ENCODE results near the gene KCTD13.
A peak's percentile ranks its signal among the peaks of the same experiment; 100 is the strongest.
"Not testable (repeated sequence)": the region's sequence is repeated elsewhere in the genome, so short reads cannot be mapped to it uniquely, and the experiment has no call there.

KCTD13 gene, protein sequence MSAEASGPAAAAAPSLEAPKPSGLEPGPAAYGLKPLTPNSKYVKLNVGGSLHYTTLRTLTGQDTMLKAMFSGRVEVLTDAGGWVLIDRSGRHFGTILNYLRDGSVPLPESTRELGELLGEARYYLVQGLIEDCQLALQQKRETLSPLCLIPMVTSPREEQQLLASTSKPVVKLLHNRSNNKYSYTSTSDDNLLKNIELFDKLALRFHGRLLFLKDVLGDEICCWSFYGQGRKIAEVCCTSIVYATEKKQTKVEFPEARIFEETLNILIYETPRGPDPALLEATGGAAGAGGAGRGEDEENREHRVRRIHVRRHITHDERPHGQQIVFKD

DNA sequence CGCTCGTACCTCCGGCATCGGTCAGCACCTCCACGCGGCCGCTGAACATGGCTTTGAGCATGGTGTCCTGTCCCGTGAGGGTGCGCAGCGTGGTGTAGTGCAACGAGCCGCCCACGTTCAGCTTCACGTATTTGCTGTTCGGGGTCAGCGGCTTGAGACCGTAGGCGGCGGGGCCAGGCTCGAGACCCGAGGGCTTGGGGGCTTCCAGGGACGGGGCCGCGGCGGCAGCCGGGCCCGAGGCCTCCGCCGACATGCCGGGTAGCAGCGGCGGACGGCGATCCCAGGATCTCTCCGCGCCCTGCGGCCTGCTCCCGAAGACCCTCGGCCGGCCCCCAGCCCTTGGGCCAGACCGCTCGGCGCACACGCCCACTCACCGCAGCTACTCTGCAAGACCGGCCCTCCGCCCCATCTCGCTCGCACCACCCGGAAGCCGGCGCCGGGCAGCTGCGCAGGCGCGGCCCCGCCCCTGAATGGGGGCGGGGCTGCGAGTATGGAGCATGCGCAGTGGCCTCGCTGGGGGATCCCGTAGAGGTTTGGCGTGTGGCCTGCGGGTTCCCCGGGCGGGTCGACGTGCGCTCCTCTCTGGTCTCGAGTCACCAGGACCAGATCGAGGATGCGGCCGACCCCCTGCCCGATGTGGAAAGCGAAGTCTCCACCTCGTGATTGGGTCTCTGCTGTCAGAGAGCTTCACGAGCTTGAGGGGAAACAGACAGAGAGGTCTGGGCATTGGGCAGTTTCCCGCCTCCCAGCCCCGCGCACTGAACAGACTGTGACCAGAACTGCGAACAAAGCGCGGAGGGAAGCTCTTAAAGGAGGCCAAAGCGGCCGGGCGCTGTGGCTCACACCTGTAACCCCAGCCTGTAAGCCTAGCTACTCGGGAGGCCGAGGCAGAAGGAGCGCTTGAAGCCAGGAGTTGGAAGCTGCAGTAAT, at the start of gene KCTD13:
Gene KCTD13 (minus strand): TSS at position 446 of the 930 bp plus-strand sequence. CDS start 193 bp downstream, at position 253.
- peak; percentile 75 for DNase-seq (ENCODE audit: low read depth)

DNA sequence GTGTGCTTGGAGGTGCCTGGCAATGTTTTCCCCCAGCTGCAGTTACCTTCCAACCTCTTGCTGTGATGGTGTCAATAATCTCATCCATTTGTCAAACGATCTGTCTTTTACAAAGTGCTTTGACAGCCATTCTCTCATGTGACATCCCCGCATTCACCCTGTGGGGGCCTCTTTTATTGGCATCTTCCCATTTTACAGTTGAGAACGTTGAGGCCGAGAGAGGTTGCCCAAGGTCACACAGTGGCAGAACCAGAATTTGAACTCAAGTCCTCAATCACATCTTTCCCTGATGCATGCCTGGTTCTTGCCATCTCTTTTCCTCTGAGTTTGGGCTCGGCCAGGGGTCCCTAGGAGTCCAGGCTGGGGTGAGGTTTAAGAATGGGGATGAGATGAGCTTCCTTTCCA, 49.1 kb upstream of the KCTD13 start:
- DNase-seq (ENCODE audit: low read depth), result no peak

DNA sequence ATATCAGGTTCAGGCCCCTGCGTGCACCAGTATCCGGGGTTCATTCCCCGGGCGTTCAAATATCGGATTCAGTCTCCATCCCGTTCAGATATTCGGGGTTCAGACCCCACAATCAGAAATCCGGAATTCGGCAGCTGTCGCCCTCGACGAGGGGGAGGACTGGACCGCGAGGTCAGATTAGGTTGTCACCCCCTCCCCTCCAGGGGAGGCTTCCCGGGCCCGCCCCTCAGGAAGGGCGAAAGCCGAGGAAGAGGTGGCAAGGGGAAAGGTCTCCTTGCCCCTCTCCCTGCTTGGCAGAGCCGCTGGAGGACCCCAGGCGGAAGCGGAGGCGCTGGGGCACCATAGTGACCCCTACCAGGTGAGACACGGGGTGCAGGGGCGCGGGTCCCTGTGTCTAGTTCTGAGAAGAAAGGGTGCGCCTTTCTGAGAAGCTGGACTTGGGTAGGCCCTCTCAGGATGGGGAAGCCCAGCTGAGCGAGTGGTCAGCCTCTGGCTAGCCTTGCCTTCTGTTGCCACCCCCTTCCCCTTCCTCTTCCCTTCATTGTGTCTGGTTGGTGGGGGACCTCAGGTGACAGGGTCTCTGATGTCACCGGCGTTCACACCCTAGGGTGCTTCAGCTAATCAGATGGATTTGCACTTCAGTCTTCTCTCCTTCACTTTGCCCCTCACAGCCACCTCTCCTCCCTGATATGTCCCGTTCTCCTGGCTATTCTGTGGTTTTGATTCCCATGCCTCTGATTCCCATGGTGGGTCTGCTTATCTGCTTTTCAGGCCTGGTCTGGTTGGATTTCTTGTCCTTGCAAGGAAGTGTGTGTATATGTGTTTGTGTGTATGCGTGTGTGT, 48.5 kb upstream of the KCTD13 start:
- no peak for DNase-seq (ENCODE audit: low read depth)

DNA sequence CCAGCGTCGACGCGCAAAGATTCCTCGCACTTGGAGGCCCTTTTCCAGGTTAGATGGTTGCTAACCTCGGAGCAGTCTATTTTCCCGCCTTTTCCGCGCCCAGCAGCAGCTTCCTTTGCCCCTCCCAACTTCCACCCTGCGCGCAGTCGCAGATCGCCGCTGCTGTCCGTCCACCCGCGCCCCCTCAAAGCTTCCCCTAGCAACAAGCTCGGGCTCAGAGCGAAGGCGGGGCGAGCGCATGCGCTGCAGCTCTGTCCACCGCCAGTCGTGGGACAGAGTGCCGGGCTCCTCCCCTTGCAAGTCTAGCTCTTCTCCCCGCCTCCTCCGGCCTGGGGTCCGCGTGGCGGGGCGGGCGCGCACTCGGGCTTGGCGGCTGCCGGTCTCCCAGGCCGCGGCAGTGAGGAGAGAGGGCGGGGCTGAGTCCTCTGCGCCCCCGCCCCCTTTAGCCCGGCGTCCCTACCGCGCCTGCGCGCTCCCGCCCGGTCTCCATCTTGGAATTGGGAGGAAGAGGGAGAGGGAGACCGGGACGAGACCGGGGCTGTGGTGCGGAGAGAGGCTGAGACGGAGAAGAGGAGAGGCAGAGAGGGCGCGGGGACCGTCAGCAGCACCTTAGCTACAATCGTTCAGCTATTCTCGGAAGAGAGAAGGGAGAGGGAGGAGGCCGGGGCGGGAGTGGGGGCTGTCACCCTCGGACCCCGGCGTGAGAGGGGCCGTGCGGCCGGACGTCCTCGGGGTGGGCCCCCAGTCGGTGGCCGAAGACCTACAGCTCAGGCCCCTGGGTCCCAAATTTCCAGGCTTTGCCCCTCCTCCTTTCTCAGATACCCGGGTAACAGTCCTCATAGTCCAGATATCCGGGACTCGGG, 47.6 kb upstream of the KCTD13 start, which contains the start of gene TAOK2:
Gene TAOK2 (plus strand): TSS at position 485 of the 863 bp plus-strand sequence. CDS start 3,905 bp downstream, outside the sequence.
- peak; percentile 99 for DNase-seq (ENCODE audit: low read depth)

DNA sequence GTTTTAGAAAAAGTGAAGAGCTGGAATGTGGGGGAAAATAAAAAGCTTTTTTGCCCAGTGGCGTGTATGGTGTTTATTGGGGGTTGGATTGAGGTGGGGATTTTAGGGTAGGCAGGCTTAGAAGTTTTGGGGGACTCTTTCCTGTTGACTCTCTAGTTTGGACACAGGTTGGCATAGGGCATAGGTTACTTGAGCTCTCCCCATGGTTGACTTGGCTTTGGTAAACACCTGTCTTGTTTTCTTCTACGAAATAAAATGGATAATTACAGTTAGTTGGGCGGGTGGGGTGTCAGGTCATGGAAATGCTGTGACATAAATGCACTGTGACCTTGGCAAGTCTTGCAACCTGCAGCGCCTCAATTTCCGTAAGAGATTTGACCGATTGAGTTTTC, 47.0 kb upstream of the KCTD13 start:
- DNase-seq (ENCODE audit: low read depth), result no peak

DNA sequence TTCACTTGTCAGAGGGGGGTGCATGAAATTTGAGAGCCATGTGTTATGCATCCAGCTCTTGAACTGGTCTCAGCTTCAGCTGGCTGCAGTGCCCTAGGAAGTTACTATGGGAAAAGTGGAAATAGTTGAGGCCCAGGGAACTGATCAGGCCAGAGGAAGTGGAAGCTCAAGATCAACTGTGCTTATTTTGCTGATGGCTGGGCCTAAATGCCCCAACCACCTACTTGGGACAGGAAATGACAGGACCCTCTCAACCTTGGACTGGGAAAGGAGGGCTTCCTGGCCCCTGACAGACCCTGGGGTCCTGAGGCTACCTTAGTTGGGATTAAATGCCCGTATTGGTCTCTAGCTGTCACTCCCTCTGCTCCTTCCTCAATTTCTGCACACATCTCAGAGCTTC, 46.5 kb upstream of the KCTD13 start:
- DNase-seq (ENCODE audit: low read depth), result no peak

DNA sequence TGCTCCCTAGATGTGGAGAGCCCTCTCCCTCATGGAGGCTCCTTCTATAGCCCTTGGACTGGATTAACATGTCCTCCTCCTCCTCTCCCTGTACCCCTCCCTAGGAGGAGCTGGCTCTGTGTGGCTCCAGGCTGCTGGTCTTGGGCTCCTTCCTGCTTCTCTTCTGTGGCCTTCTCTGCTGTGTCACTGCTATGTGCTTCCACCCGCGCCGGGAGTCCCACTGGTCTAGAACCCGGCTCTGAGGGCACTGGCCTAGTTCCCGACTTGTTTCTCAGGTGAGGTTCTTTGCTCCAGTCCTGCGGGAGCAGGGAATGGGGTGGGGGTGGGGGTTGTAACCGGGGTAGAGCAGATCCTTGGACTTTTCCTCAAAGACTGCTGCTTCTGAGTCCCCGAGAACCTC, 45.3 kb upstream of the KCTD13 start:
- DNase-seq (ENCODE audit: low read depth), result no peak

DNA sequence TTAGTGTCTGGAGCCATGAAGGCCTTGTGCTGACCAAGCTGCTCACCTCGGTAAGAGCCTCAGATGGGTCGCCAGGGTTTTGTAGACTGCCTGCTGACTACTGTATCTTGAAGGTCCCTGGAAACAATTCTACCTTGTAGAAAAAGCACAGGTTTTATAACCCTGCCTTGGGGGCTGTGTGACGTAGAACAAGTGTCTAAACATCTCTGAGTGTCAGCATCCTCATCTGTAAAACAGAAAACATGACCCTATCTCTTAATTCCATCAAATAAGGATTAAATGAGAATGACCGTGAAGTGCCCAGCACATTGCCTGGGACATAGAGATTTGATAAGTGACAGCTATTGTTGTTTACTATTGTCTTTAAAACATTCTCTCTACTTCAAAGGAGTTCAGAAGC, 42.2 kb upstream of the KCTD13 start:
- DNase-seq (ENCODE audit: low read depth), result no peak

DNA sequence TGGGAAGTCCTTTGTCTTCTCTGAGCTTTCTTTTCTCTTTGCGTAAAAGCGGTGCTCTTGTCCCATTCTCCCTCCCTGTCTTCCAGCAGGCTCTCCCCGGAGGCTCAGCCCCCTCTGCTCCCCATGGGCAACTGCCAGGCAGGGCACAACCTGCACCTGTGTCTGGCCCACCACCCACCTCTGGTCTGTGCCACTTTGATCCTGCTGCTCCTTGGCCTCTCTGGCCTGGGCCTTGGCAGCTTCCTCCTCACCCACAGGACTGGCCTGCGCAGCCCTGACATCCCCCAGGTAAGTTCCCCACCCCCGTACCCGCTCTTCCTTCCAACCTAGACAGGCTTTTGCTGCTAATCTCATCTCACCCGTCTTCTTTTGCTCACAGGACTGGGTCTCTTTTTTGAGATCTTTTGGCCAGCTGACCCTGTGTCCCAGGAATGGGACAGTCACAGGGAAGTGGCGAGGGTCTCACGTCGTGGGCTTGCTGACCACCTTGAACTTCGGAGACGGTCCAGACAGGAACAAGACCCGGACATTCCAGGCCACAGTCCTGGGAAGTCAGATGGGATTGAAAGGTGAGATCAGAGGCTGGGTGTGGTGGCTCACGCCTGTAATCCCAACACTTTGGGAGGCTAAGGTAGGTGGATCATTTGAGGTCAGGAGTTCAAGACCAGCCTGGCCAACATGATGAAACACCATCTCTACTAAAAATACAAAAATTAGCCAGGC, 37.2 kb upstream of the KCTD13 start:
- no peak for DNase-seq (ENCODE audit: low read depth)

DNA sequence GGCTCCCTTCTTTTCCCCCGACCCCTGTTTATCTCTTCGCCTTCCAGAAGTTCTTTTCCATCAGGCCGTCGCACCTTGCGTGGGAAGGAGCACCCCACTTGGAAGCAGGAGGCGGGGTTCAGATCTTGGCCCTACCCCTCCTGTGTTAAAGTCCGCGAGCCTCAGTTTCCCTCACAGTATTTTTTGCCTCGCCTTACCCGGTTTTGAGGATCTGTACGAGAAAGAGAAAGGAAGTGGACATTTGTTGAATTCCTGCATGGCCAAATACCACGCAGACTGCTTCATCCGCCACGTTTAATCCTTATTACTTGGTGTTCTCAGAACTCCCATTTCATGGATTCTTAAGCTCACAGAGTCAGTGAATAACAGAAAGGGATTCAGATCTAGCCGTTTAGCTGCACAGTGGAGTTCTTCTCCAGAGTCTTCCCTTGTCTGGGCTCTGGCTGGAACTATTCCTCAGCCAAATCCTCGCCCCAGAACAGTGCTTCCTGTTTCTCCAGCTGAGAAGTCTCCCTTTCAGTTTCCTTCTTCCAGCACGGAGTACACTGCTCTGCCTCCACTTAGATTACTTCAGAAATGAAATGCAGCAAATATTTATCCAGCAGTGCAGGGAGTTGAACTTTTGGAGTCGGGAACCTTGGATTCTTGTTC, 36.4 kb upstream of the KCTD13 start:
- no peak for DNase-seq (ENCODE audit: low read depth)

DNA sequence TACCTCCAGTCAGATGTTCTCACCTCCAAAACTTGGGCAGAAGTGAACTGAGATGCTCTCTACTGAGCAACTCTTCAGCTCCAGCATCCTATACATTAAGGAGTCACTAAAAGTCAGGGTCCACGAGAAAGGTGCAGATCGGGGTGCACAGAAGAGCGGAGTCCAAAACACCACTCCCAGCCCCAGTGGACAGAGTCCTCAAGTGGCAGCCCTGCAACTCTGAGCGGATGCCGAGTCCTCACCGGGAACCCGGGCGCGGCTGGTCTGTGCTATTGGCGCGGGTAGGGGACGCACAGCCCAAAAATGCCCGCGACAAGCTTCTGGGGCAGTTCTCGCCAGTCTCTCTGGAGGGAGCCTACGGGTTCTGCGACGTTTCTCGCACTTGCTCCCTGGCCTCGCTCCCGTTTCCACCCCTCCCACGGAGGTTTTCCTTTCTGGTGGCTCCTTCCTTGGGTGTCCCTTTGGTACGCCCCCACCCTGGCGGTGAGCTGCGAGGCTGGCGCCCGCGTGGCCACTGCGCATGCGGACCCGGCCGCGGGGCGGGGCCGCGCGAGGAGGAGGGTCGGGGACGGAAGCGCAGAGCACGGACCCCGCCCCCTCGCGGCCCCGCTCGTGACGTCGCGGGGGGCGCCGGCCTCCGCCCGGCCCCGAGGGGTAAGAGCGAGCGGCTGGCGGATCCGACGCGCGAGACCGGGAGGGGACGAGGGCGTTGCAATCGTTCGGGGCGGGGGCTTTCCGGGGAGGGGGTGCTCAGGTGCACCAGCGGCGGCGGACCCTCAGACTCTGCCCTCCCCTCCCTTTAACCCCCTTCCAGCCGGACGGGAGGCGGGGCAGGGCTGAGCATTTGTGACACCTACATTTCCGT, 35.7 kb upstream of the KCTD13 start, which contains the start of gene TMEM219:
Gene TMEM219 (plus strand): TSS at position 601 of the 865 bp plus-strand sequence. CDS start 1,065 bp downstream, outside the sequence.
- peak; percentile 91 for DNase-seq (ENCODE audit: low read depth)

DNA sequence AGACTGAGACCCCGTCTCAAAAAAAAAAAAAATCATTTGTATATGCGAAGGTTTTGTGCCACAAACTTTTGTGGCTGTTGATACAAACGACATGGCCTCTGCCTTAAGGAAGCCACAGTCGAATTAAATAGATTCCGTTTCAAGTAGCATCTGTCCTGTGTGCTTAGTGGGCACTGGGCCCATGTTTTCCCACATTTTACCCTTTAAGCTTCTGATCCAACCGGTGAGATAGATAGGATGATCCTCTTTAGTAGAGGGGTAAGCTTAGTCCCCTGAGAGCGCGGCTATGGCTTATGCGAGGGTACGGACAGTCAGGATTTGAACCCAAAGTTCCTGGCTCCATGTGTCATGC, 35.1 kb upstream of the KCTD13 start:
- no peak for DNase-seq (ENCODE audit: low read depth)

DNA sequence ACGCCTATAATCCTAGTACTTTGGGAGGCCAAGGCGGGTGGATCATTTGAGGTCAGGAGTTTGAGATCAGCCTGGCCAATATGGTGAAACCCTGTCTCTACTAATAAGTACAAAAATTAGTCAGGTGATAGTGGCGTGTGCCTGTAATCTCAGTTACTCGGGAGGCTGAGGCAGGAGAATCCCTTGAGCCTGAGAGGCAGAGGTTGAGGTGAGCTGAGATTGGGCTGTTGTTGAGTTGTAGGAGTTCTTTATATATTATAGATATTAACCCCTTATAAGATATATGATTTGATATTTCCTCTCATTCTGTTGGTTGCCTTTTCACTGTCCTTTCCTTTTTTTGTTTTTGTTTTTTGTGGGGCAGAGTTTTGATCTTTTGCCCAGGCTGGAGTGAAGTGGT, 33.8 kb upstream of the KCTD13 start:
- not testable (repeated sequence) for DNase-seq (ENCODE audit: low read depth)

DNA sequence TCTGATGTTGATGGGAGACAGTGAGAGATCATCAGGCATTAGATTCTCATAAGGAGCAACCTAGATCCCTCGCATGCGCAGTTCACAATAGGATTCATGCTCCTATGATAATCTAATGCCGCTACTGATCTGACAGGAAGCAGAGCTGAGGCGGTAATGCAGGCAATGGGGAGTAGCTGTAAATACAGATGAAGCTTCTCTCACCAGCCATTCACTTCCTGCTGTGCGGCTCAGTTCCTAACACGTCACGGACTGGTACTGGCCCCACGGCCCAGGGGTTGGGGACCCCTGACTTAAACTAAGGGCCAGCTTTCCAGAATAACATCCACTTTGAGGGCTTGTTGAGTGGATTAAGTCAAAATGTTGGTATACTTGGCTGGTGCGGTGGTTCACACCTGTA, 33.3 kb upstream of the KCTD13 start:
- DNase-seq (ENCODE audit: low read depth), result no peak

DNA sequence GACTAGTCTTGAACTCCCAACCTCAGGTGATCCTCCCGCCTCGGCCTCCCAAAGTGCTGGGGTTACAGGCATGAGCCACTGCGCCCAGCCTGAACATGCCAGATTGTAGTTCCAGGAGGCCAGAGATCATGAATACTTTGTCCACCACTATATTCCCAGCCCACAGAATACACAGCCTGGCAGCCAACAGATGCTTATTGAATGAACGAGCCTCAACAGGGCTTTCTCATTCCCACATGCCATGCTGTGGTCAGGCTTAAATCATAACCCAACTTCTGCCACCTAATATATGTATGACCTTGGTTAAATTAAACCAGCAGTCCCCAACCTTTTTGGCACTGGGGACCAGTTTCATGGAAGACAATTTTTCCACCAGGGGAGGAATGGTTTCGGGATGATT, 32.7 kb upstream of the KCTD13 start:
- DNase-seq (ENCODE audit: low read depth), result no peak

DNA sequence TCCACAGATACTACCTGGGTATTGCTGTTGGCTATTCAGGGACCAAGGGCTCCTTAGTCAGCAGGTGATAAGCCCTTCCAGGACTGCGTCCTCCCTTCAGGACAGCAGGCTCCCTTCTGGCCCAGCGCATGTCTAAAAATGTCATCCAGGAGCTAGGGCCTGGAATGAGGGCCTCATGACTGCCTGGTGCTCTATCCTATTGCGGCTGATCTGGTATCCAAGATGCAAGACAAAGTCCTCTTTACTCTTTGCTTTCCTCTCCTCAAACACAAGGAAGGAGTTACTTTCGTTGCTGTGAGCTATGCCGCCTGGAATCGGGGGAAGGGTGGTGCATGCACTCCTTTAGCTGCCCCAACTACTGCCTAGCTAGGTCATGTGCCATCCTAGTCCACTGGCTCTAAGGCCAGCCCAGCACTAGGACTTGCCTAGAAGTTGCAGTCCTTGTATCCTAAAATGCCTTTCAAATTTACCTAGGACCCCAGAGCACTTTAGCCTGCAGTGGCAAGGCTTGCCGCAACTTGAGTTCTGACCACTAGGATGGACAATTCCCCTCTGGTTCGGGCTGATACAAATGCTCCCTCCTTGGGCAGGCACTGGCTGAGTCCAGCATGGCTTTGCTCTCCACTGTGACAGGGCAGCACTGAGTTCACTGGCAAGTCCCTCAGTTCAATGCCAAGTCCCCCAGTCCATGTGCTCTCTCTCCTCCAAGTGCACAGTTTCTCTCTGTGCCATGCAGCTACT, 25.8 kb upstream of the KCTD13 start:
- no peak for DNase-seq (ENCODE audit: low read depth)

DNA sequence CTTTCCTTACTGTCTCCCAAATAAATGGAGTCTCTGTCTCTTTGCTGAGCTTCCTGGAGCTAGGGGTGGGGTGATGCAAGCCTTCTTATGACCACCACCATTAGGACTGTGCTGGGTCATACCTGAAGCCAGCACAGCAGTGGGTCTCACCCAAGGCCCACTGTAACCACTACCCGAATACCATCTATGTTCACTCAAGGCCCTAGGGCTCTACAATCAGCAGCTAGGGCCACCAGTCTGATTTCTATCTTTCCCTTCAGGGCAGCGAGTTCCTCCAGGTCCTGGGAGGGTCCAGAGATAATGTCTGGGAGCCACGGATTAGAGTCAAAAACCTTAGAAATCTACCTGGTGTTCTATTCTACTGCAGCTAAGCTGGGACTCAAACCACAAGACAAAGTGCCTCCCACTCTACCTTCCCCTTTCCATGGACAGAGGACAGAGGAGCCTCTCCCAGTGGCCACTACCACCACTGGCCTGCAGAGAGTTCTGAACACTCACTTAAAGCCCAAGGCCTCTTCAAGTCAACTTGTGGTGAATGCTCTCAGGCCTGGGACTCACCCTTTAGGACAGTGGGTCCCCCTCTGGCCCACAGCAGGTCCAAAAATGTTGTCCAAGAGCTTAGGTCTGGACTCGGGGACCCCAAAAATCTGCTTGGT, 24.9 kb upstream of the KCTD13 start:
- DNase-seq (ENCODE audit: low read depth), result no peak

DNA sequence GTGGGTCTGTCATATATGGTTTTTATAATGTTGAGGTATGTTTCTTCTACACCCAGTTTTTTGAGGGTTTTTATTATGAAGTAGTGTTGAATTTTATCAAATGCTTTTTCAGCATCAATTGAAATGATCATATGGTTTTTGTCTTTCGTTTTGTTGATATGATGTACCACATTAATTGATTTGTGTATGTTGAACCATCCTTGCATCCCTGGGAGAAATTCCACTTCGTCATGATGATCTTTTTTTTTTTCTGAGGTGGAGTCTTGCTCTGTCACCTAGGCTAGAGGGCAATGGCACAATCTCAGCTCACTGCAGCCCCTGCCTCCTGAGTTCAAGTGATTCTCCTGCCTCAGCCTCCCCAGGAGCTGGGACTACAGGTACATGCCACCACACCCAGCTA, 21.9 kb upstream of the KCTD13 start:
- DNase-seq (ENCODE audit: low read depth), result no peak
